Endothelial cell of umbilical vein (primary cell): ENCODE data around the gene AMFR. TPM values are rescaled to one million over a fixed set of nuclear protein-coding genes. Genes with fewer than 3 reads are reported as not detected.

Source experiments
- BruUV-seq: library from RNA; stranded (reverse); fragments of 400-500 nt; replicated peaks from 2 replicates; lab custom pipeline; 2021; lab: Mats Ljungman, UMichigan
- CTCF ChIA-PET: fragments of 300-600, 350-600 bp; sonication (Branson Sonifier 250); formaldehyde crosslinking; loops from one replicate; lab custom pipeline; 2021; ENCODE audit warnings: antibody characterized with exemption, inconsistent platforms; lab: Charles Lee
- POLR2A ChIA-PET: fragments of 300-600, 350-600 bp; sonication (Branson Sonifier 250); formaldehyde crosslinking; loops from one replicate; lab custom pipeline; 2021; ENCODE audit warnings: antibody characterized with exemption, inconsistent platforms; lab: Charles Lee
- DNase-seq: peaks from one replicate; pipeline ENCODE4 v3.0.0-alpha.2; 2011; ENCODE audit warnings: low read depth, low spot score
- FAIRE-seq: peaks from 2 replicates; lab custom pipeline; 2011; peaks lifted over from hg19 to GRCh38; lab: Jason Lieb, UNC
- H2AFZ ChIP-seq: 2 replicates; pipeline ENCODE4 v1.6.0; 2012; ENCODE audit warnings: low read depth, low read length, control low read depth, inconsistent platforms
- H3K27ac ChIP-seq: 2 replicates; pipeline ENCODE4 v1.5.1; 2011; ENCODE audit warnings: low read depth, mild to moderate bottlenecking, control low read depth, low read length, moderate library complexity; ENCODE audit not compliant: insufficient read depth
- H3K27me3 ChIP-seq, 2 experiments: 2 replicates each; pipeline versions ENCODE4 v1.6.0 to v1.6.1; 2011; ENCODE audit warnings: low read length in 2 of 2, mixed read lengths in 1 of 2; ENCODE audit not compliant: control insufficient read depth in 2 of 2, insufficient read depth in 2 of 2
- H3K36me3 ChIP-seq, 2 experiments: 2 replicates in 1 of 2; 3 replicates in 1 of 2; pipeline ENCODE4 v1.5.1; 2011; ENCODE audit warnings: low read length in 2 of 2, mild to moderate bottlenecking in 1 of 2, moderate library complexity in 1 of 2; ENCODE audit not compliant: control insufficient read depth in 2 of 2, insufficient read depth in 2 of 2; ENCODE audit errors: extremely low read depth in 1 of 2
- H3K4me1 ChIP-seq: 3 replicates; pipeline ENCODE4 v1.5.1; 2011; ENCODE audit warnings: mild to moderate bottlenecking, low read length; ENCODE audit not compliant: control insufficient read depth, insufficient read depth; ENCODE audit errors: extremely low read depth
- H3K4me2 ChIP-seq: 2 replicates; pipeline ENCODE4 v1.6.1; 2011; ENCODE audit warnings: low read length, control low read depth, mixed read lengths; ENCODE audit not compliant: insufficient read depth
- H3K4me3 ChIP-seq, 3 experiments: fragments of 200-600 bp in 1 of 3; sonication (generic), shearing (Covaris generic) in 1 of 3; replicated peaks in 1 of 3; 2 replicates each; pipeline ENCODE4 v1.5.1; 2011 to 2016; ENCODE audit warnings: control low read depth in 3 of 3, low read length in 3 of 3, mild to moderate bottlenecking in 2 of 3, inconsistent platforms in 1 of 3, low read depth in 1 of 3, moderate library complexity in 1 of 3; ENCODE audit not compliant: insufficient read depth in 1 of 3
- H3K79me2 ChIP-seq: 2 replicates; pipeline ENCODE4 v1.6.0; 2012; ENCODE audit warnings: low read length, inconsistent platforms; ENCODE audit not compliant: control insufficient read depth, insufficient read depth
- H3K9ac ChIP-seq: replicated peaks from 2 replicates; pipeline ENCODE3; 2011; ENCODE audit warnings: low read length, control low read depth; ENCODE audit not compliant: insufficient read depth; ENCODE audit errors: extremely low read depth
- H3K9me1 ChIP-seq: replicated peaks from 3 replicates; pipeline ENCODE4 v1.6.0; 2011; ENCODE audit warnings: mild to moderate bottlenecking, low read length; ENCODE audit not compliant: control insufficient read depth, insufficient read depth; ENCODE audit errors: extremely low read depth
- H3K9me3 ChIP-seq: replicated peaks from 2 replicates; pipeline ENCODE4 v1.5.1; 2012; ENCODE audit warnings: low read length, inconsistent platforms; ENCODE audit not compliant: control insufficient read depth, insufficient read depth
- H4K20me1 ChIP-seq: replicated peaks from 2 replicates; pipeline ENCODE3; 2011; ENCODE audit warnings: mild to moderate bottlenecking, low read length; ENCODE audit not compliant: control insufficient read depth, insufficient read depth; ENCODE audit errors: extremely low read depth
- EZH2 ChIP-seq: IDR thresholded peaks from 2 replicates; pipeline ENCODE4 v1.6.1; 2012; ENCODE audit warnings: borderline replicate concordance, low read depth, mild to moderate bottlenecking, moderate library complexity, low read length, inconsistent platforms; ENCODE audit not compliant: severe bottlenecking
- FOS ChIP-seq: IDR thresholded peaks from 2 replicates; pipeline ENCODE4 v1.6.1; 2011; ENCODE audit warnings: mild to moderate bottlenecking, low read length, moderate library complexity, borderline replicate concordance; ENCODE audit not compliant: insufficient read depth
- GATA2 ChIP-seq: IDR thresholded peaks from 2 replicates; pipeline ENCODE4 v1.7.0; 2011; ENCODE audit warnings: low read depth, mild to moderate bottlenecking, moderate library complexity, mixed read lengths, low read length; ENCODE audit not compliant: insufficient read length, insufficient read depth
- MAX ChIP-seq: IDR thresholded peaks from 2 replicates; pipeline ENCODE4 v1.6.1; 2011; ENCODE audit not compliant: insufficient read depth, insufficient read length
- MYC ChIP-seq: IDR thresholded peaks from one replicate; pipeline ENCODE4 v1.6.1; 2011; ENCODE audit warnings: mild to moderate bottlenecking, low read depth, low read length
- POLR2A ChIP-seq: IDR thresholded peaks from 2 replicates; pipeline ENCODE4 v1.6.1; 2012; ENCODE audit warnings: low read depth, mild to moderate bottlenecking, control low read depth, low read length
- POLR2AphosphoS5 ChIP-seq: IDR thresholded peaks from 2 replicates; pipeline ENCODE4 v1.6.1; 2012; ENCODE audit warnings: low read depth, mild to moderate bottlenecking, control low read depth, low read length, moderate library complexity; ENCODE audit not compliant: insufficient read depth
- dilution Hi-C: fragments of 300-500 bp; cut with MboI; formaldehyde crosslinking; loops from one replicate; pipeline ENCODE4 v1.15.0; 2019; ENCODE audit warnings: low sequenced_read_pairs; ENCODE audit not compliant: extremely low pct_ligation_motif_present
- intact Hi-C: fragments of 100-400 bp; cut with micrococcal nuclease; formaldehyde crosslinking; loops from one replicate; pipeline ENCODE4 v1.10.0; 2022
- polyA plus RNA-seq, 4 experiments: library from polyadenylated mRNA; depleted of rRNA in 3 of 4; stranded (reverse) in 3 of 4; unstranded in 1 of 4; fragments of >200 nt; gene quantifications; 2 replicates each; pipeline versions ENCODE4 v1.2.1 to v1.2.3, GENCODE V29; 2011 to 2012; ENCODE audit warnings: missing spikeins in 1 of 4
- total RNA-seq: library from RNA; stranded (reverse); gene quantifications from 2 replicates; pipeline ENCODE4 v1.2.3, GENCODE V29; 2021

Gene AMFR
- total and polyA plus RNA-seq, 2 donors (not counting 3 experiments of a cell fraction or from before 2014, with no cell fraction given), result 66.5 to 71.7 TPM

GRCh38 chr16:56349711-56350161 lies 75.6 kb downstream of the AMFR start:
- Histone ChIP-seq H2AFZ (no peak overlapping the region), H3K9ac (no peak overlapping the region), H3K27ac (no peak overlapping the region), H3K4me1 (no peaks in the 10 kb centered on the region), H3K4me3 (no peak overlapping the region), H3K27me3 (peaks cover 0 to 3% of the 10 kb centered on the region in 2 experiments), H4K20me1 (no peaks in the 10 kb centered on the region), H3K4me2 (no peak overlapping the region), H3K79me2 (no peaks in the 10 kb centered on the region), H3K9me3 (no peaks in the 10 kb centered on the region), H3K9me1 (no peaks in the 10 kb centered on the region), H3K36me3 (no peaks in the 10 kb centered on the region)
- DNase-seq (no peak), FAIRE-seq (no peak)
- intact Hi-C loops, result no loop called here
- dilution Hi-C loops, result no loop called here
- CTCF ChIA-PET, result interaction anchor here (2.3 kb wide), 1 partner anchor 31 kb away, joined by 6 read pairs; no protein-coding TSS in a partner anchor
- no TSS peak for BruUV-seq
- TF ChIP-seq MAX (no peak), POLR2AphosphoS5 (no peak), EZH2 (no peak), POLR2A (no peak), FOS (no peak), MYC (no peak)
- POLR2A ChIA-PET, result no interaction called here

- H3K9me1 ChIP-seq, result no peaks in the 10 kb centered on the region
- no peaks in the 10 kb centered on the region for H3K36me3 ChIP-seq
- H3K4me2 ChIP-seq, result no peak overlapping the region
- no peak overlapping the region for H2AFZ ChIP-seq
- dilution Hi-C loops (no loop called here), intact Hi-C loops (no loop called here)
- no peak overlapping the region for H3K9ac ChIP-seq
- BruUV-seq, result no TSS peak
- H3K4me1 ChIP-seq, result no peaks in the 10 kb centered on the region
- POLR2A ChIA-PET, result no interaction called here
- peaks cover 0 to 3% of the 10 kb centered on the region in 2 experiments for H3K27me3 ChIP-seq
- H3K4me3 ChIP-seq, result no peak overlapping the region
- no peaks in the 10 kb centered on the region for H3K79me2 ChIP-seq
- no peaks in the 10 kb centered on the region for H4K20me1 ChIP-seq
- DNase-seq, result no peak
- H3K9me3 ChIP-seq, result no peaks in the 10 kb centered on the region
- no peak for TF ChIP-seq FOS
- TF ChIP-seq MAX, result no peak
- TF ChIP-seq EZH2, result no peak
- no peak for TF ChIP-seq POLR2A
- TF ChIP-seq GATA2, result no peak
- no peak for FAIRE-seq
- H3K27ac ChIP-seq, result no peak overlapping the region
- CTCF ChIA-PET, result interaction anchor here (2.3 kb wide), 1 partner anchor 31 kb away, joined by 6 read pairs; no protein-coding TSS in a partner anchor
Measured at GRCh38 chr16:56349086-56349415, 76.3 kb downstream of the AMFR start.
